NOMO-1 (cell line): ENCODE data around the gene HIPK2.
"Not testable (repeated sequence)": the region's sequence is repeated elsewhere in the genome, so short reads cannot be mapped to it uniquely, and the experiment has no call there.

Source experiments
- DNase-seq, 2 experiments: peaks; one replicate each; lab custom pipeline; 2025; ENCODE audit not compliant: unreplicated experiment in 2 of 2; lab: John Stamatoyannopoulos, UW

The HIPK2 gene

GRCh38 chr7:139557857-139558581 lies 219.8 kb downstream of the HIPK2 start:
- DNase-seq, result no peak

- not testable (repeated sequence) for DNase-seq
Observed at GRCh38 chr7:139553991-139554700, 223.7 kb downstream of the HIPK2 start.

- DNase-seq, result no peak
Observed at GRCh38 chr7:139548302-139549028, 229.3 kb downstream of the HIPK2 start.

- no peak for DNase-seq
Observed at GRCh38 chr7:139544645-139545044, 233.2 kb downstream of the HIPK2 start.

GRCh38 chr7:139543801-139544603 lies 233.8 kb downstream of the HIPK2 start:
- no peak for DNase-seq

- DNase-seq, result no peak
Observed at GRCh38 chr7:139542308-139543151, 235.3 kb downstream of the HIPK2 start.

- DNase-seq, result no peak
Observed at GRCh38 chr7:139541600-139542307, 236.0 kb downstream of the HIPK2 start.

- DNase-seq, result no peak
Observed at GRCh38 chr7:139540203-139540602, 237.6 kb downstream of the HIPK2 start.

GRCh38 chr7:139538881-139539635 lies 238.7 kb downstream of the HIPK2 start:
- DNase-seq, result no peak

- DNase-seq, result no peak
Observed at GRCh38 chr7:139536152-139536551, 241.6 kb downstream of the HIPK2 start.

- DNase-seq, result no peak
Observed at GRCh38 chr7:139534966-139535651, 242.7 kb downstream of the HIPK2 start.

- no peak for DNase-seq
Observed at GRCh38 chr7:139534096-139534495, 243.7 kb downstream of the HIPK2 start.

- no peak for DNase-seq
Observed at GRCh38 chr7:139532636-139533155, 245.1 kb downstream of the HIPK2 start.

GRCh38 chr7:139531094-139531493 lies 246.7 kb downstream of the HIPK2 start:
- DNase-seq, result no peak

- DNase-seq, result no peak
Observed at GRCh38 chr7:139526578-139527544, 250.9 kb downstream of the HIPK2 start.

GRCh38 chr7:139525750-139526149 lies 252.0 kb downstream of the HIPK2 start:
- DNase-seq, result no peak

GRCh38 chr7:139525239-139525638 lies 252.6 kb downstream of the HIPK2 start:
- no peak for DNase-seq
